Endothelial cell of umbilical vein (primary cell): ENCODE data around the gene FILIP1L. TPM values are rescaled to one million over a fixed set of nuclear protein-coding genes. Genes with fewer than 3 reads are reported as not detected.

Experiments
- BruUV-seq: library from RNA; stranded (reverse); fragments of 400-500 nt; replicated peaks from 2 replicates; lab custom pipeline; 2021; lab: Mats Ljungman, UMichigan
- CTCF ChIA-PET: fragments of 300-600, 350-600 bp; sonication (Branson Sonifier 250); formaldehyde crosslinking; loops from one replicate; lab custom pipeline; 2021; ENCODE audit warnings: antibody characterized with exemption, inconsistent platforms; lab: Charles Lee
- POLR2A ChIA-PET: fragments of 300-600, 350-600 bp; sonication (Branson Sonifier 250); formaldehyde crosslinking; loops from one replicate; lab custom pipeline; 2021; ENCODE audit warnings: antibody characterized with exemption, inconsistent platforms; lab: Charles Lee
- DNase-seq: peaks from one replicate; pipeline ENCODE4 v3.0.0-alpha.2; 2011; ENCODE audit warnings: low read depth, low spot score
- FAIRE-seq: peaks from 2 replicates; lab custom pipeline; 2011; peaks lifted over from hg19 to GRCh38; lab: Jason Lieb, UNC
- H2AFZ ChIP-seq: 2 replicates; pipeline ENCODE4 v1.6.0; 2012; ENCODE audit warnings: low read depth, low read length, control low read depth, inconsistent platforms
- H3K27ac ChIP-seq: 2 replicates; pipeline ENCODE4 v1.5.1; 2011; ENCODE audit warnings: low read depth, mild to moderate bottlenecking, control low read depth, low read length, moderate library complexity; ENCODE audit not compliant: insufficient read depth
- H3K27me3 ChIP-seq, 2 experiments: 2 replicates each; pipeline versions ENCODE4 v1.6.0 to v1.6.1; 2011; ENCODE audit warnings: low read length in 2 of 2, mixed read lengths in 1 of 2; ENCODE audit not compliant: control insufficient read depth in 2 of 2, insufficient read depth in 2 of 2
- H3K36me3 ChIP-seq, 2 experiments: 2 replicates in 1 of 2; 3 replicates in 1 of 2; pipeline ENCODE4 v1.5.1; 2011; ENCODE audit warnings: low read length in 2 of 2, mild to moderate bottlenecking in 1 of 2, moderate library complexity in 1 of 2; ENCODE audit not compliant: control insufficient read depth in 2 of 2, insufficient read depth in 2 of 2; ENCODE audit errors: extremely low read depth in 1 of 2
- H3K4me1 ChIP-seq: 3 replicates; pipeline ENCODE4 v1.5.1; 2011; ENCODE audit warnings: mild to moderate bottlenecking, low read length; ENCODE audit not compliant: control insufficient read depth, insufficient read depth; ENCODE audit errors: extremely low read depth
- H3K4me2 ChIP-seq: 2 replicates; pipeline ENCODE4 v1.6.1; 2011; ENCODE audit warnings: low read length, control low read depth, mixed read lengths; ENCODE audit not compliant: insufficient read depth
- H3K4me3 ChIP-seq, 3 experiments: fragments of 200-600 bp in 1 of 3; sonication (generic), shearing (Covaris generic) in 1 of 3; replicated peaks in 1 of 3; 2 replicates each; pipeline ENCODE4 v1.5.1; 2011 to 2016; ENCODE audit warnings: control low read depth in 3 of 3, low read length in 3 of 3, mild to moderate bottlenecking in 2 of 3, inconsistent platforms in 1 of 3, low read depth in 1 of 3, moderate library complexity in 1 of 3; ENCODE audit not compliant: insufficient read depth in 1 of 3
- H3K79me2 ChIP-seq: 2 replicates; pipeline ENCODE4 v1.6.0; 2012; ENCODE audit warnings: low read length, inconsistent platforms; ENCODE audit not compliant: control insufficient read depth, insufficient read depth
- H3K9ac ChIP-seq: replicated peaks from 2 replicates; pipeline ENCODE3; 2011; ENCODE audit warnings: low read length, control low read depth; ENCODE audit not compliant: insufficient read depth; ENCODE audit errors: extremely low read depth
- H3K9me1 ChIP-seq: replicated peaks from 3 replicates; pipeline ENCODE4 v1.6.0; 2011; ENCODE audit warnings: mild to moderate bottlenecking, low read length; ENCODE audit not compliant: control insufficient read depth, insufficient read depth; ENCODE audit errors: extremely low read depth
- H3K9me3 ChIP-seq: replicated peaks from 2 replicates; pipeline ENCODE4 v1.5.1; 2012; ENCODE audit warnings: low read length, inconsistent platforms; ENCODE audit not compliant: control insufficient read depth, insufficient read depth
- H4K20me1 ChIP-seq: replicated peaks from 2 replicates; pipeline ENCODE3; 2011; ENCODE audit warnings: mild to moderate bottlenecking, low read length; ENCODE audit not compliant: control insufficient read depth, insufficient read depth; ENCODE audit errors: extremely low read depth
- CTCF ChIP-seq, 2 donors: IDR thresholded peaks; 1 replicate in 1 of 2; 2 replicates in 1 of 2; pipeline ENCODE4 v1.5.1; 2011; ENCODE audit warnings: low read length in 2 of 2, mild to moderate bottlenecking in 2 of 2, moderate library complexity in 2 of 2, control low read depth in 1 of 2, inconsistent platforms in 1 of 2, low read depth in 1 of 2; ENCODE audit not compliant: insufficient read depth in 1 of 2; ENCODE audit errors: extremely low read depth in 1 of 2
- EZH2 ChIP-seq: IDR thresholded peaks from 2 replicates; pipeline ENCODE4 v1.6.1; 2012; ENCODE audit warnings: borderline replicate concordance, low read depth, mild to moderate bottlenecking, moderate library complexity, low read length, inconsistent platforms; ENCODE audit not compliant: severe bottlenecking
- FOS ChIP-seq: IDR thresholded peaks from 2 replicates; pipeline ENCODE4 v1.6.1; 2011; ENCODE audit warnings: mild to moderate bottlenecking, low read length, moderate library complexity, borderline replicate concordance; ENCODE audit not compliant: insufficient read depth
- GATA2 ChIP-seq: IDR thresholded peaks from 2 replicates; pipeline ENCODE4 v1.7.0; 2011; ENCODE audit warnings: low read depth, mild to moderate bottlenecking, moderate library complexity, mixed read lengths, low read length; ENCODE audit not compliant: insufficient read length, insufficient read depth
- JUN ChIP-seq: IDR thresholded peaks from 2 replicates; pipeline ENCODE4 v1.6.1; 2011; ENCODE audit warnings: borderline replicate concordance, low read depth; ENCODE audit not compliant: insufficient read length, insufficient read depth
- MAX ChIP-seq: IDR thresholded peaks from 2 replicates; pipeline ENCODE4 v1.6.1; 2011; ENCODE audit not compliant: insufficient read depth, insufficient read length
- MYC ChIP-seq: IDR thresholded peaks from one replicate; pipeline ENCODE4 v1.6.1; 2011; ENCODE audit warnings: mild to moderate bottlenecking, low read depth, low read length
- POLR2A ChIP-seq: IDR thresholded peaks from 2 replicates; pipeline ENCODE4 v1.6.1; 2012; ENCODE audit warnings: low read depth, mild to moderate bottlenecking, control low read depth, low read length
- POLR2AphosphoS5 ChIP-seq: IDR thresholded peaks from 2 replicates; pipeline ENCODE4 v1.6.1; 2012; ENCODE audit warnings: low read depth, mild to moderate bottlenecking, control low read depth, low read length, moderate library complexity; ENCODE audit not compliant: insufficient read depth
- dilution Hi-C: fragments of 300-500 bp; cut with MboI; formaldehyde crosslinking; loops from one replicate; pipeline ENCODE4 v1.15.0; 2019; ENCODE audit warnings: low sequenced_read_pairs; ENCODE audit not compliant: extremely low pct_ligation_motif_present
- intact Hi-C: fragments of 100-400 bp; cut with micrococcal nuclease; formaldehyde crosslinking; loops from one replicate; pipeline ENCODE4 v1.10.0; 2022
- polyA plus RNA-seq, 4 experiments: library from polyadenylated mRNA; depleted of rRNA in 3 of 4; stranded (reverse) in 3 of 4; unstranded in 1 of 4; fragments of >200 nt; gene quantifications; 2 replicates each; pipeline versions ENCODE4 v1.2.1 to v1.2.3, GENCODE V29; 2011 to 2012; ENCODE audit warnings: missing spikeins in 1 of 4
- total RNA-seq: library from RNA; stranded (reverse); gene quantifications from 2 replicates; pipeline ENCODE4 v1.2.3, GENCODE V29; 2021

Gene FILIP1L
- total and polyA plus RNA-seq, 2 donors (not counting 3 experiments of a cell fraction or from before 2014, with no cell fraction given) = 26.0 to 29.9 TPM

- Histone ChIP-seq H3K4me2 (no peak overlapping the region), H3K9me3 (no peaks in the 10 kb centered on the region), H3K79me2 (no peaks in the 10 kb centered on the region), H3K27me3 (no peaks in the 10 kb centered on the region), H4K20me1 (no peaks in the 10 kb centered on the region), H3K9ac (no peak overlapping the region), H3K27ac (no peak overlapping the region), H3K4me3 (no peak overlapping the region), H3K4me1 (no peaks in the 10 kb centered on the region), H2AFZ (no peak overlapping the region), H3K36me3 (no peaks in the 10 kb centered on the region), H3K9me1 (no peaks in the 10 kb centered on the region)
- FAIRE-seq = no peak
- CTCF ChIA-PET = interaction anchor here (0.7 to 1.3 kb wide), 3 partner anchors 15 to 220 kb away, joined by 3 to 5 read pairs (median 4); no protein-coding TSS in a partner anchor
- no TSS peak for BruUV-seq
- no peak for TF ChIP-seq POLR2A
- no peak for TF ChIP-seq EZH2
- TF ChIP-seq POLR2AphosphoS5 = no peak
- TF ChIP-seq MAX = no peak
- TF ChIP-seq JUN = no peak
- TF ChIP-seq FOS = no peak
- TF ChIP-seq MYC = no peak
- no peak for TF ChIP-seq GATA2
- TF ChIP-seq CTCF (IDR thresholded peaks at IDR 0.05; ENCODE audit: extremely low read depth in 1 of 2, insufficient read depth in 1 of 2, low read depth in 1 of 2, low read length in 2 of 2) = no peak
- POLR2A ChIA-PET = no interaction called here
- DNase-seq = no peak
- dilution Hi-C loops = no loop called here
- intact Hi-C loops = loop anchor here (10.0 kb wide), 1 partner anchor 532 kb away; no protein-coding TSS in a partner anchor
These were observed 51.6 kb downstream of the FILIP1L start for GRCh38 chr3:100062665-100063064.
